Fibroblast of lung (primary cell): Measurements from ENCODE around the gene BTAF1. TPM values are rescaled to one million over a fixed set of nuclear protein-coding genes. Genes with fewer than 3 reads are reported as not detected.
"Not testable (repeated sequence)": the region's sequence is repeated elsewhere in the genome, so short reads cannot be mapped to it uniquely, and the experiment has no call there.

Experiments
- DNase-seq, 2 donors: peaks; one replicate each; pipeline versions ENCODE4 v3.0.0 to v3.0.0-alpha.2; 2010; ENCODE audit warnings: low read depth in 2 of 2
- H2AFZ ChIP-seq: 2 replicates; pipeline ENCODE4 v1.5.1; 2012; ENCODE audit warnings: low read length, control low read depth, inconsistent platforms
- H3K27ac ChIP-seq: 2 replicates; pipeline ENCODE4 v1.5.1; 2011; ENCODE audit warnings: low read length, control low read depth; ENCODE audit not compliant: insufficient read depth
- H3K27me3 ChIP-seq: 2 replicates; pipeline ENCODE4 v1.5.1; 2011; ENCODE audit warnings: mild to moderate bottlenecking, low read length; ENCODE audit not compliant: control insufficient read depth, insufficient read depth
- H3K36me3 ChIP-seq: 2 replicates; pipeline ENCODE4 v1.5.1; 2011; ENCODE audit warnings: low read length; ENCODE audit not compliant: control insufficient read depth, insufficient read depth
- H3K4me1 ChIP-seq: 2 replicates; pipeline ENCODE4 v1.5.1; 2011; ENCODE audit warnings: low read length; ENCODE audit not compliant: control insufficient read depth, insufficient read depth; ENCODE audit errors: extremely low read depth
- H3K4me2 ChIP-seq: 2 replicates; pipeline ENCODE4 v1.5.1; 2011; ENCODE audit warnings: low read length, control low read depth; ENCODE audit not compliant: insufficient read depth; ENCODE audit errors: extremely low read depth
- H3K4me3 ChIP-seq, 4 experiments: fragments of 200-600 bp in 1 of 4; sonication (generic) in 1 of 4; replicated peaks in 1 of 4; 2 replicates each; pipeline ENCODE4 v1.5.1; 2011 to 2016; ENCODE audit warnings: low read length in 4 of 4, low read depth in 3 of 4, mild to moderate bottlenecking in 3 of 4, control low read depth in 2 of 4, inconsistent platforms in 1 of 4, mixed read lengths in 1 of 4; ENCODE audit not compliant: insufficient read depth in 1 of 4; ENCODE audit errors: control extremely low read depth in 1 of 4
- H3K79me2 ChIP-seq: 2 replicates; pipeline ENCODE4 v1.5.1; 2012; ENCODE audit warnings: mild to moderate bottlenecking, low read length, inconsistent platforms; ENCODE audit not compliant: control insufficient read depth, insufficient read depth
- H3K9ac ChIP-seq: 2 replicates; pipeline ENCODE4 v1.5.1; 2011; ENCODE audit warnings: mild to moderate bottlenecking, low read length, control low read depth; ENCODE audit not compliant: insufficient read depth
- H3K9me3 ChIP-seq: 2 replicates; pipeline ENCODE4 v1.5.1; 2012; ENCODE audit warnings: low read depth, low read length; ENCODE audit not compliant: control insufficient read depth, insufficient read depth
- H4K20me1 ChIP-seq: 2 replicates; pipeline ENCODE4 v1.5.1; 2011; ENCODE audit warnings: low read length; ENCODE audit not compliant: control insufficient read depth, insufficient read depth; ENCODE audit errors: extremely low read depth
- CTCF ChIP-seq, 2 donors: IDR thresholded peaks in 1 of 2; conservative IDR thresholded peaks in 1 of 2; 1 replicate in 1 of 2; 2 replicates in 1 of 2; pipeline ENCODE4 v1.5.1; 2011 to 2012; ENCODE audit warnings: low read length in 2 of 2, control low read depth in 1 of 2, inconsistent platforms in 1 of 2, low read depth in 1 of 2, mild to moderate bottlenecking in 1 of 2
- EZH2 ChIP-seq: IDR thresholded peaks from 2 replicates; pipeline ENCODE4 v1.5.1; 2012; ENCODE audit warnings: low read length, control low read depth, mild to moderate bottlenecking; ENCODE audit errors: missing control alignments
- polyA plus RNA-seq, 2 donors: library from polyadenylated mRNA; depleted of rRNA in 1 of 2; stranded (reverse) in 1 of 2; unstranded in 1 of 2; fragments of >200 nt; gene quantifications; 2 replicates each; pipeline ENCODE4 v1.2.1, GENCODE V29; 2011 to 2012; ENCODE audit warnings: missing spikeins in 1 of 2
- total RNA-seq: library from RNA; depleted of rRNA; stranded (reverse); fragments of >200 nt; gene quantifications from 2 replicates; pipeline ENCODE4 v1.2.1, GENCODE V29; 2014

The BTAF1 gene
- total and polyA plus RNA-seq, 2 donors (not counting 1 experiment from before 2014, with no cell fraction given), result 27.4 to 39.8 TPM

GRCh38 chr10:91887272-91888076, 36.1 kb upstream of the BTAF1 start:
- TF ChIP-seq CTCF (conservative IDR thresholded peaks at IDR 0.05 in 1 of 2, IDR thresholded peaks at IDR 0.05 in 1 of 2; ENCODE audit: low read depth in 1 of 2, low read length in 2 of 2) (no peak), EZH2 (no peak)

GRCh38 chr10:91891125-91892001, 32.2 kb upstream of the BTAF1 start:
- Histone ChIP-seq H4K20me1 (no peaks in the 10 kb centered on the region), H3K36me3 (no peaks in the 10 kb centered on the region), H3K9ac (no peak overlapping the region), H3K4me1 (peaks cover 13% of the 10 kb centered on the region), H3K27ac (peak overlapping the region; percentile 54), H3K4me3 (no peak overlapping the region), H3K27me3 (no peaks in the 10 kb centered on the region), H3K9me3 (no peaks in the 10 kb centered on the region), H3K79me2 (no peaks in the 10 kb centered on the region), H3K4me2 (peak overlapping the region; percentile 8), H2AFZ (no peak overlapping the region)
- TF ChIP-seq CTCF (conservative IDR thresholded peaks at IDR 0.05 in 1 of 2, IDR thresholded peaks at IDR 0.05 in 1 of 2; ENCODE audit: low read depth in 1 of 2, low read length in 2 of 2), result no peak
- TF ChIP-seq EZH2, result no peak
- peak; percentile 34 to 94 for DNase-seq

More at GRCh38 chr10:91887272-91888076, 36.1 kb upstream of the BTAF1 start:
- H3K4me1 ChIP-seq, result peaks cover 13% of the 10 kb centered on the region
- H3K4me2 ChIP-seq, result peak overlapping the region; percentile 97
- H3K27me3 ChIP-seq, result no peaks in the 10 kb centered on the region
- no peak overlapping the region for H3K27ac ChIP-seq
- peak; percentile 56 to 68 for DNase-seq
- H3K4me3 ChIP-seq, result peak overlapping the region; percentile 60 to 78 (median 64)
- H3K9me3 ChIP-seq, result no peaks in the 10 kb centered on the region
- peak overlapping the region; percentile 48 for H3K9ac ChIP-seq
- no peaks in the 10 kb centered on the region for H3K79me2 ChIP-seq
- peak overlapping the region; percentile 93 for H2AFZ ChIP-seq
- no peaks in the 10 kb centered on the region for H4K20me1 ChIP-seq
- no peaks in the 10 kb centered on the region for H3K36me3 ChIP-seq

- H3K4me3 ChIP-seq, result no peak overlapping the region
- no peaks in the 10 kb centered on the region for H3K27me3 ChIP-seq
- no peaks in the 10 kb centered on the region for H4K20me1 ChIP-seq
- no peak for DNase-seq
- no peaks in the 10 kb centered on the region for H3K36me3 ChIP-seq
- peaks cover 7% of the 10 kb centered on the region for H3K4me1 ChIP-seq
- no peaks in the 10 kb centered on the region for H3K9me3 ChIP-seq
- no peak overlapping the region for H3K9ac ChIP-seq
- no peaks in the 10 kb centered on the region for H3K79me2 ChIP-seq
- no peak overlapping the region for H2AFZ ChIP-seq
- H3K27ac ChIP-seq, result no peak overlapping the region
- H3K4me2 ChIP-seq, result no peak overlapping the region
- no peak for TF ChIP-seq EZH2
- no peak for TF ChIP-seq CTCF (conservative IDR thresholded peaks at IDR 0.05 in 1 of 2, IDR thresholded peaks at IDR 0.05 in 1 of 2; ENCODE audit: low read depth in 1 of 2, low read length in 2 of 2)
Measured at GRCh38 chr10:91893051-91893450, 30.5 kb upstream of the BTAF1 start.

GRCh38 chr10:91894261-91894685, 29.3 kb upstream of the BTAF1 start:
- not testable (repeated sequence) for H3K27ac ChIP-seq, H3K36me3 ChIP-seq, H3K79me2 ChIP-seq, H3K9ac ChIP-seq, H3K27me3 ChIP-seq, H3K4me1 ChIP-seq, H3K4me2 ChIP-seq, DNase-seq, H3K4me3 ChIP-seq, H4K20me1 ChIP-seq, H3K9me3 ChIP-seq, H2AFZ ChIP-seq
